HG03342 (cell line): Measurements from ENCODE around the gene TPSG1.
"Not testable (repeated sequence)": the region's sequence is repeated elsewhere in the genome, so short reads cannot be mapped to it uniquely, and the experiment has no call there.

ENCODE experiments used
- ATAC-seq: cut with Tn5 transposase; IDR thresholded peaks from one replicate; pipeline ENCODE4 v1.9.1; 2021; ENCODE audit warnings: mild to moderate bottlenecking, moderate library complexity; ENCODE audit not compliant: unreplicated experiment

The TPSG1 gene

GRCh38 chr16:1232049-1232748 is 7.1 kb upstream of the TPSG1 start:
- not testable (repeated sequence) for ATAC-seq

- ATAC-seq = not testable (repeated sequence)
Measured at GRCh38 chr16:1231301-1231700, 6.2 kb upstream of the TPSG1 start.

- ATAC-seq = not testable (repeated sequence)
Measured at GRCh38 chr16:1230471-1231212, 5.6 kb upstream of the TPSG1 start.

- not testable (repeated sequence) for ATAC-seq
Measured at GRCh38 chr16:1230084-1230470, 5.0 kb upstream of the TPSG1 start, which contains the start of gene TPSB2. TPSB2 (minus strand) TSS chr16:1230184; CDS start chr16:1229951, 233 bp downstream.

- not testable (repeated sequence) for ATAC-seq
Measured at GRCh38 chr16:1229476-1229875, 4.4 kb upstream of the TPSG1 start.

GRCh38 chr16:1228227-1228626 is 3.2 kb upstream of the TPSG1 start:
- ATAC-seq = not testable (repeated sequence)

GRCh38 chr16:1226692-1227091 is 1.6 kb upstream of the TPSG1 start:
- not testable (repeated sequence) for ATAC-seq

- ATAC-seq = not testable (repeated sequence)
Measured at GRCh38 chr16:1225728-1226311, 752 bp upstream of the TPSG1 start.

- ATAC-seq = no peak
Measured at GRCh38 chr16:1224558-1224957, 510 bp downstream of the TPSG1 start.

GRCh38 chr16:1223355-1224214 is 1.5 kb downstream of the TPSG1 start:
- ATAC-seq = no peak

- no peak for ATAC-seq
Measured at GRCh38 chr16:1222553-1223354, 2.3 kb downstream of the TPSG1 start.

- ATAC-seq = no peak
Measured at GRCh38 chr16:1221628-1222552, 3.2 kb downstream of the TPSG1 start.

GRCh38 chr16:1220841-1221627 is 4.0 kb downstream of the TPSG1 start:
- ATAC-seq = no peak

GRCh38 chr16:1220098-1220728 is 4.9 kb downstream of the TPSG1 start:
- no peak for ATAC-seq

GRCh38 chr16:1218930-1219611 is 6.0 kb downstream of the TPSG1 start:
- no peak for ATAC-seq

- ATAC-seq = no peak
Measured at GRCh38 chr16:1218061-1218929, 6.8 kb downstream of the TPSG1 start.
